Inferior parietal cortex (tissue), 1 donor: Measurements from ENCODE around the gene BLMH.
"Not testable (repeated sequence)": the region's sequence is repeated elsewhere in the genome, so short reads cannot be mapped to it uniquely, and the experiment has no call there.

Experiments
- DNase-seq: peaks from one replicate; pipeline ENCODE4 v3.0.0-alpha.2; 2016; ENCODE audit errors: extremely low spot score

Gene BLMH

DNA sequence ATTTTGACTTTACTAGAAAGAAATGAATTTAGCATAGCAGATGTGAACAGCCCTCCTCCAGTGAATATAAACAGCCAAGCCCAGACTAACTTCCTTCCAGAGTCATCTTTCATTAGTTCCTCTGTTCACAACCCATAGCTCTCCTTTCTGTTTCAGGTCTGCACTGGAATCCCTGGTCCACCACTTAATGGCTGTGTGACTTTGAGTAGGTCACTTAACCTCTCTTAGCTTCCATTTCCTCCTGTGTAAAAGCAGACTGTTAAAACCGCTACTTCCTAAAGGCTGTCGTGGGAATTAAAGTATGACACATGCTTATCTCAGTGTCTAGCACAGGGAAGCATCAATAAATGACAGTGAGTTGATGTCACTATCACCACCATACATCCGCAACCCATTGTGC lies 63.7 kb downstream of the BLMH start:
- no peak for DNase-seq

DNA sequence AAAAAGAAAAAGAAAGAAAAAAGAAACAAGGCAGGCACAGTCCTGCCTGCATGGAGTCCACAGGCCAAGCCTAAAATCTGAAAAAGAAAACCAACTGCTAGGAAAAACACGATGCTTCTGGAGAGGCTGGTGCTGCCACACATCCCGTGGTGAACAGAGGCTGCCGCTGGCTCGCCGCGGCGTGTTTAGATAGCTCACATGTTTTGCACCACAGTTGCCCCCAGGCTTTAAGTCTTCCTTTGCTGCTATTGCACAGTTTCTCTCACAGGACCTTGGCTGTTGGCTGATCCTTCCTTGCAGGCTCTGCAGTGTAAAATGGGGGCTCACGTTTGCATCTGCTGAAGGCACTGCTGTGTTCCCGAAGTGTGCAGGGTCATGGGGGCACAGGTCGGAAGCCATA lies 64.9 kb downstream of the BLMH start:
- DNase-seq: no peak

DNA sequence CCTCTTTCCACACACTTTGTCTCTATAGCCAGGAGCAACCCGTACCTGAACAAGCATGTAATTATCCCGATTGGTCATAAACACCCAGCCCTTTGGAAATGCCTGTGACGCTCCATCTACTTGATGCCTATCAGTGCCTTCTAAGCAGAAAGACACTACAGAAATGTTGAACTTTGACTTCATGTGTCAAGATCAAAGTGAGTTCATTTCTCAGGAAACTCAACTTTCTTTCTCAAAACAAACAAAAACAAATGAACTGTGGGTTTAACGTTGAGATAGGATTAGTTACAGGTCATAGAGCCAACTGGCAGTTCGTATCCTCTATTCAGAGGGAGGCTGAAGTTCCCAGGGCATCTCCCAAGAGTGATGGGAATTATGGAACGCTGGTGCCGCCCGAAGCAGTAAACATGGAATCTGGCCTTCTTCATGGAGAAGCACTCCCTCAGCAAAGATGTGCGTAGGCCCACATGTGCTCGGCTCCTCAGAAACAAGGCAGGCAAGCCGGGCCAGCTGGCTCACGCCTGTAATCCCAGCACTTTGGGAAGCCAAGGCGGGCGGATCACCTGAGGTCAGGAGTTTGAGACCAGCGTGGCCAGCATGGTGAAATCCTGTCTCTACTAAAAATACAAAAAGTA lies 65.7 kb downstream of the BLMH start:
- DNase-seq: no peak

GRCh38 chr17:30225112-30225511 lies 66.6 kb downstream of the BLMH start:
- no peak for DNase-seq

DNA sequence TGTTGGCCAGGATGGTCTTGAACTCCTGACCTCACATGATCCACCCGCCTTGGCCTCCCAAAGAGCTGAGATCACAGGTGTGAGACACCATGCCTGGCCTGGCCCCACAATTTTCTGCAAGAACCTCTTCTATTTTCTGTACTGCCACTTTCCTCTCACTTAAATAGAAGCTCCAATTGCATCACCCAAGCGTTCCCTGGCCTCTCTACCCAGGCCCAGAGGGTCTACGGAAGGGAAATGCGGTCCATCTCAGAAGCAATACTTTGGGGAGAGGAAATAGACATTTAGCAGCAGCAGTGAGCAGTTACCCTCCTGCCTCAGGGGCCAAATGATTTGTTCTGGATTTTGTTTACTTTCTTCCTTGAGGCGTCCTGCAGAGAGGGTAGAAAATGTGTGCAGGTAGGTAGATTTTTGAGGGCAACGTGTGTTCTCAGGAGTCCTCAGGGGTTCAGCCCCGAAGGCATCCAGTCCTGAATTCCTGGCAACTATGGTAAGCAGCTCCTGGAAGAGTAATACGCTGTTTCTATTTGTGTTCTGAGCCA lies 67.3 kb downstream of the BLMH start:
- no peak for DNase-seq

GRCh38 chr17:30222721-30223175 lies 69.0 kb downstream of the BLMH start:
- no peak for DNase-seq

- no peak for DNase-seq
Measured at GRCh38 chr17:30222251-30222650, 69.5 kb downstream of the BLMH start.

GRCh38 chr17:30221346-30221745 lies 70.4 kb downstream of the BLMH start:
- DNase-seq: no peak

- no peak for DNase-seq
Measured at GRCh38 chr17:30220414-30220813, 71.3 kb downstream of the BLMH start.

- DNase-seq: no peak
Measured at GRCh38 chr17:30219833-30220232, 71.9 kb downstream of the BLMH start.

GRCh38 chr17:30219315-30219714 lies 72.4 kb downstream of the BLMH start:
- no peak for DNase-seq

DNA sequence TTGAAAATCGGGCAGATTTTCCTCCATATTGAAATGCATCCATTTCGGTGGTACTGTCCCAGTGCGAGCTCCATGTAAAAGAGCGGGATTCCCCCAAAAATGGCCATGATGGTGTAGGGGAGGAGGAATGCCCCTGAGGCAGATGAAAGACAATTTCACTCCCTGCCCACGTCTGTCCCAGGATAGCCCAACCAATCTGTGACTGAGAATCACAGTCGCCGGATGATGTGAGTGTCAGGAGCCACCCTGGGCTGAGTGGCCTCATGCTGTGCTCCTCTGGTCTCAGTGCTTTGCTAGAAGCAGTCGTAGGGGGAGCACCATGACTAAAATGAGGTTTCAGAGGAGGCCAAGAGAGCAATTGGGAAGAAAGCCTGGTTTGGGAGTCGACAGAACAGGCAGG lies 72.9 kb downstream of the BLMH start:
- DNase-seq: no peak

GRCh38 chr17:30217746-30218245 lies 73.9 kb downstream of the BLMH start:
- DNase-seq: no peak

DNA sequence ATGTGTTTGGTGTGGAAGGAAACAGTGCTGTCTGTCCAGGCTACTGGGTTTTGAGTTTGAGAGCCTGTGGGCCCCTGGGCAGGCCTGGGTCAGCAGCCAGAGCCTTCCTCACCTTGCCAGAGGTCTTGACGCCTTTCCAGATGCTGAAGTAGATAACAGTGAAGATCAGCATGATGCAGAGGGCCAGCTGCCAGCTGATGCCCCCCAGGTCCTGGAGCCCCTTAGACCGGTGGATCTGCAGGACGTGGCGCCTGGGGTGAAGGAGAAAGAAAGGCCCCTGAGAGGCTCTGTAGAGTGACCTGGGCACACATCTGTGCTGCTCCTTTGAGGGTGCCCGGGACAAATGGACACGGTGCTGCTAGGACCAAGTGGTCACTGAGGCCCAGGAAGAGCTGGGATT lies 74.7 kb downstream of the BLMH start:
- DNase-seq: no peak

DNA sequence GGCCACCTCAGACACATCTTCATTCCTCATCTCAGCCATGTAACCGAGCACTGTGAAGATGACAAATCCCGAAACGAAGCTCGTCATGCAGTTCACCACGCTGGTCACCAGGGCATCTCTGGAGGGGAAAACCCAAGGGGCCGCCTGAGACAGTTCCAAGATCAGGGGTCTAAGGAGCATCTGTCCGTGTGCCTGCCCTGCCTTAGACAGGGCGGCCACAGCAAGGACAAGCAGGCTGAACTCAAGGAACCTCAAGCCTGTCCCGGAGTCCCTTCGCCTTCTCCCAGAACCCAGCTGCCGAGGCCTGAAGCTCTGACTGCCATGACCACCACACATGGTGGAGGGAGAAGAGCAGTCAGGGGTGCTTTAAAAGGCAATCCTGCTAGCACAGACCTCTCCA lies 79.0 kb downstream of the BLMH start:
- DNase-seq: no peak

- no peak for DNase-seq
Measured at GRCh38 chr17:30211371-30211770, 80.4 kb downstream of the BLMH start.

GRCh38 chr17:30210901-30211300 lies 80.8 kb downstream of the BLMH start:
- DNase-seq: no peak

- DNase-seq: no peak
Measured at GRCh38 chr17:30210366-30210765, 81.4 kb downstream of the BLMH start.

DNA sequence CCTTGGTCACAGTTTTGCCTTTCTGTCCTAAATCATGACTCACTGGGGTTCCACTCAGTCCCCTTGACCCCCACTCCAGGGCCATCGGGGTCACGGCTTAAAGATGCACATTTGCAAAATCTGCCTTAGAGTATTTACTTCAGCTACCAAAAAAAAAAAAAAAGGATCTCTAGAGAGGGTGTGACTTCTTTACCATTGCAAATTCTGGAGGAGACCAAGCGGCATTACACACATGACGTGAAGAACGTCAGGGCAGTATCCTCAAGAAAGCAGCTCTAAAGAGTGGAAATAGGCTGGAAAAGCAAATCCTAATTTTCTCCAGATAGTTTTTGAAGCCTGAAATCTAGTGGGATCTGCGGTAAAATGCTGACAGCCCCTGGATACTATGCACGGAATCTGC lies 81.8 kb downstream of the BLMH start:
- DNase-seq: no peak

DNA sequence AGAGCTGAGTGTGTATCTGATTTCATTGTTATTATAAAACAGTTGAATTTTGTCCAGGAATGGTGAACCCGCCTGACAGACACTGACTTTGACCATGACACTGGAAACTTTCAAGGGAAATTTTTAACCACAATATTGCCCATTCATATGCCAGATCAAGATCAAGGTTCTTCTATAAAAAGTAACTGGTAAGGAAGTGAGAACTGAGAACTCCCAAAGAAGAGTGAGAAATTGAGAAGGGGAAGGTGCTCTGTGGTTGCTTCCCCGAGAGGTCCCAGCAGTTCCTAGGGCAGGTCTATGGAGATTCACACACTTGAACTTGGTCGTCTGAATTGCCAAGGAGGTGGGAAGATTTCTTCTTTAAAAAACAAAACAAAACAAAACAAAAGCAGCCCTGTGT lies 83.5 kb downstream of the BLMH start:
- no peak for DNase-seq

GRCh38 chr17:30207655-30208054 lies 84.1 kb downstream of the BLMH start:
- no peak for DNase-seq

DNA sequence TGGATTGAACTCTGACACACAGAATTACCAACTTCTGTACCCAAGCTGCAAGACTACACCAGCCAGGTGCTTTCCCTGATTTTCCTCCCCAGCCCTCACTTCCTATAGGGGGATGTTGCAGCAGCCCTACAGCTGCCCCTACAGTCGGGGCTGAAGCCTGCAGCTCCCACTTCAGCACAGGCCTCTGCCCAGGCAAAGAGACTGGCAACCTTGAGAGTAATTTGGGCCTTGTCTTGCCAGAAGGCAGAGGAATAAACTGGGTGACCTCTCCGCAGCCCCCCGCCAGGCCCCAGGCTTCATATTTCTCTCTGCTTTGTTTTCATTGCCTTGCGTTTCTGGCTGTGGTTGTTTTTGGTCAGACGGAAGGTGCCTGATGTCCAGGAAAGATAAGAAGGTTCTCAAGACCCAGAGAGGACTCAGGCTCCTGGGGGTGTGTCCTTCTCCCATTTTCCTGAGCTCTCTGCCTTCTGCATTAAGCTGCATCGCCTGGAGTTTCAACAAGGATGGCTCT lies 88.2 kb downstream of the BLMH start:
- DNase-seq: no peak

- DNase-seq: not testable (repeated sequence)
Measured at GRCh38 chr17:30200656-30201055, 91.1 kb downstream of the BLMH start.

DNA sequence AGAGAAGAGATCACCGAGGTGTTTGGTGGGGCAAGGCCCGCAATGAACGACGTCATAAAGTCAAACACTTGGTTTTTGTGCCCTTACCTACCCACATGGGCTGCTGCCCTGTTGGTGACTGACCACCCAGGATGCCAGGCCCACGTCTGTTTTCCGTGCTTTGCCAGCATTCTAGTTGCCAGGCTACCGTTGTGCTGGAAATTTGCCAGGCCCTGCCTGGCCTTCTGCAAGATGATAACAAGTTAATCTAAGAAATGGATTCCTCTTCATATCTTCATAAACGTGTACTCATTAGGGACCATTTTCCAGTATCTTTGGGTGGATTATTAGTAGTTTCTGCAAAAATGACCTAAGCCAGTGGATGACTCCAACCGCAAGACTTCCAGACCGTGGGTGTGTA lies 91.6 kb downstream of the BLMH start:
- no peak for DNase-seq
